HEK293 (cell line): ENCODE data around the gene FBXL15.

ENCODE experiments used
- BCL11B ChIP-seq: fragments of 450-650 bp; formaldehyde crosslinking; IDR thresholded peaks from 2 replicates; pipeline ENCODE4 v1.5.1; 2016; ENCODE audit warnings: low read depth, missing biosample characterization, missing genetic modification characterization
- GLI4 ChIP-seq: fragments of 450-650 bp; formaldehyde crosslinking; IDR thresholded peaks from 2 replicates; pipeline ENCODE4 v1.5.1; 2016; ENCODE audit warnings: missing biosample characterization, missing genetic modification characterization
- HIC1 ChIP-seq: fragments of 450-650 bp; formaldehyde crosslinking; IDR thresholded peaks from 2 replicates; pipeline ENCODE4 v1.5.1; 2016; ENCODE audit warnings: missing biosample characterization, missing genetic modification characterization
- OSR2 ChIP-seq: fragments of 450-650 bp; formaldehyde crosslinking; IDR thresholded peaks from 2 replicates; pipeline ENCODE4 v1.5.1; 2016; ENCODE audit warnings: missing biosample characterization, missing genetic modification characterization
- PRDM10 ChIP-seq: fragments of 450-650 bp; formaldehyde crosslinking; IDR thresholded peaks from 2 replicates; pipeline ENCODE4 v1.5.1; 2016; ENCODE audit warnings: missing biosample characterization, missing genetic modification characterization
- RBAK ChIP-seq: fragments of 450-650 bp; formaldehyde crosslinking; IDR thresholded peaks from 2 replicates; pipeline ENCODE4 v1.5.1; 2016; ENCODE audit warnings: missing biosample characterization, missing genetic modification characterization
- TCF7L2 ChIP-seq: IDR thresholded peaks from 2 replicates; pipeline ENCODE4 v1.6.1; 2011; ENCODE audit warnings: low read depth, mild to moderate bottlenecking, inconsistent platforms, low read length, moderate library complexity, borderline replicate concordance
- ZBTB20 ChIP-seq: fragments of 450-650 bp; formaldehyde crosslinking; IDR thresholded peaks from 2 replicates; pipeline ENCODE4 v1.5.1; 2016; ENCODE audit warnings: missing biosample characterization, missing genetic modification characterization
- ZBTB21 ChIP-seq: fragments of 450-650 bp; formaldehyde crosslinking; IDR thresholded peaks from 2 replicates; pipeline ENCODE4 v1.5.1; 2017; ENCODE audit warnings: missing biosample characterization, missing genetic modification characterization
- ZBTB6 ChIP-seq: fragments of 450-650 bp; formaldehyde crosslinking; IDR thresholded peaks from 2 replicates; pipeline ENCODE4 v1.5.1; 2017; ENCODE audit warnings: missing biosample characterization, missing genetic modification characterization
- ZFHX2 ChIP-seq: fragments of 450-650 bp; formaldehyde crosslinking; conservative IDR thresholded peaks from 2 replicates; pipeline ENCODE4 v1.5.1; 2016; ENCODE audit warnings: missing biosample characterization, missing genetic modification characterization
- ZFP69B ChIP-seq: fragments of 450-650 bp; formaldehyde crosslinking; IDR thresholded peaks from 2 replicates; pipeline ENCODE4 v1.5.1; 2016; ENCODE audit warnings: missing biosample characterization, missing genetic modification characterization
- ZNF175 ChIP-seq: fragments of 450-650 bp; formaldehyde crosslinking; IDR thresholded peaks from 2 replicates; pipeline ENCODE4 v1.5.1; 2016; ENCODE audit warnings: missing biosample characterization, missing genetic modification characterization
- ZNF19 ChIP-seq: fragments of 450-650 bp; formaldehyde crosslinking; IDR thresholded peaks from 2 replicates; pipeline ENCODE4; 2016; ENCODE audit warnings: missing biosample characterization, missing genetic modification characterization, low read depth
- ZNF223 ChIP-seq: fragments of 450-650 bp; formaldehyde crosslinking; IDR thresholded peaks from 2 replicates; pipeline ENCODE4 v1.5.1; 2016; ENCODE audit warnings: missing biosample characterization, missing genetic modification characterization
- ZNF274 ChIP-seq, 2 experiments: fragments of 200-500 bp in 1 of 2; fragments of 450-650 bp in 1 of 2; sonication (Bioruptor generic) in 1 of 2; formaldehyde crosslinking in 1 of 2; IDR thresholded peaks; 2 replicates each; pipeline versions ENCODE4 v1.5.1 to v1.6.1; 2014 to 2016; ENCODE audit warnings: borderline replicate concordance in 1 of 2, inconsistent platforms in 1 of 2, low read length in 1 of 2, missing biosample characterization in 1 of 2, missing genetic modification characterization in 1 of 2
- ZNF324 ChIP-seq: fragments of 450-650 bp; formaldehyde crosslinking; IDR thresholded peaks from 2 replicates; pipeline ENCODE4 v1.5.1; 2016; ENCODE audit warnings: missing biosample characterization, missing genetic modification characterization
- ZNF37A ChIP-seq: fragments of 450-650 bp; IDR thresholded peaks from 2 replicates; pipeline ENCODE4 v1.5.1; 2018; ENCODE audit warnings: missing biosample characterization, missing genetic modification characterization
- ZNF404 ChIP-seq: fragments of 450-650 bp; formaldehyde crosslinking; IDR thresholded peaks from 2 replicates; pipeline ENCODE4 v1.5.1; 2017; ENCODE audit warnings: missing biosample characterization, missing genetic modification characterization
- ZNF513 ChIP-seq: fragments of 450-650 bp; IDR thresholded peaks from 2 replicates; pipeline ENCODE4 v1.5.1; 2018; ENCODE audit warnings: missing biosample characterization, missing genetic modification characterization
- ZNF561 ChIP-seq: fragments of 450-650 bp; IDR thresholded peaks from 2 replicates; pipeline ENCODE4 v1.5.1; 2018; ENCODE audit warnings: missing biosample characterization, missing genetic modification characterization, borderline replicate concordance
- ZNF580 ChIP-seq: fragments of 450-650 bp; formaldehyde crosslinking; IDR thresholded peaks from 2 replicates; pipeline ENCODE4 v1.5.1; 2016; ENCODE audit warnings: missing biosample characterization, missing genetic modification characterization
- ZNF704 ChIP-seq: fragments of 450-650 bp; formaldehyde crosslinking; IDR thresholded peaks from 2 replicates; pipeline ENCODE4 v1.5.1; 2016; ENCODE audit warnings: missing biosample characterization, missing genetic modification characterization
- ZSCAN18 ChIP-seq: fragments of 450-650 bp; formaldehyde crosslinking; IDR thresholded peaks from 2 replicates; pipeline ENCODE4 v1.5.1; 2016; ENCODE audit warnings: missing biosample characterization, missing genetic modification characterization
- ZSCAN30 ChIP-seq: fragments of 450-650 bp; IDR thresholded peaks from 2 replicates; pipeline ENCODE4 v1.5.1; 2018; ENCODE audit warnings: missing biosample characterization, mild to moderate bottlenecking, missing genetic modification characterization, moderate library complexity

FBXL15 gene

GRCh38 chr10:102420714-102421506 is at the start of gene FBXL15 (continued):
- TF ChIP-seq PRDM10 (tag by site-specific recombination) (peak; percentile 83), BCL11B (tag by site-specific recombination) (no peak), ZBTB20 (peak; percentile 49; the same call in 1 of the 2 replicates), ZNF37A (tag by site-specific recombination) (no peak), GLI4 (peak; percentile 98), ZNF404 (tag by site-specific recombination) (no peak), ZBTB21 (tag by site-specific recombination) (peak; percentile 64; the same call in 1 of the 2 replicates), ZNF19 (no peak), ZNF513 (tag by site-specific recombination) (peak; percentile 24; the same call in 1 of the 2 replicates), OSR2 (tag by site-specific recombination) (peak; percentile 77), ZFHX2 (peak; percentile 59), ZNF324 (tag by site-specific recombination) (peak; percentile 96), ZNF580 (peak; percentile 91; the same call in 1 of the 2 replicates), ZNF274 (IDR thresholded peaks at IDR 0.05; ENCODE audit: low read length) (no peak), ZNF274 (tag by site-specific recombination; IDR thresholded peaks at IDR 0.05; ENCODE audit: borderline replicate concordance) (no peak), TCF7L2 (no peak), RBAK (tag by site-specific recombination) (no peak), ZBTB6 (tag by site-specific recombination) (peak; percentile 99), ZNF175 (tag by site-specific recombination) (no peak), ZNF223 (tag by site-specific recombination) (no peak), ZNF704 (0 out of 2 replicates have a peak, but pooled peaks have one; percentile 46), ZSCAN18 (tag by site-specific recombination) (peak; percentile 87), ZNF561 (tag by site-specific recombination) (peak; percentile 93), ZFP69B (tag by site-specific recombination) (peak; percentile 89), HIC1 (no peak), ZSCAN30 (tag by site-specific recombination) (peak; percentile 90)
